ENCODE data around the gene SELPLG. TPM values are rescaled to one million over a fixed set of nuclear protein-coding genes. Genes with fewer than 3 reads are reported as not detected.

The SELPLG gene
- total RNA-seq, 4 donors from 2014 or later = 7.2 to 15.7 (median 10.0) TPM

DNA sequence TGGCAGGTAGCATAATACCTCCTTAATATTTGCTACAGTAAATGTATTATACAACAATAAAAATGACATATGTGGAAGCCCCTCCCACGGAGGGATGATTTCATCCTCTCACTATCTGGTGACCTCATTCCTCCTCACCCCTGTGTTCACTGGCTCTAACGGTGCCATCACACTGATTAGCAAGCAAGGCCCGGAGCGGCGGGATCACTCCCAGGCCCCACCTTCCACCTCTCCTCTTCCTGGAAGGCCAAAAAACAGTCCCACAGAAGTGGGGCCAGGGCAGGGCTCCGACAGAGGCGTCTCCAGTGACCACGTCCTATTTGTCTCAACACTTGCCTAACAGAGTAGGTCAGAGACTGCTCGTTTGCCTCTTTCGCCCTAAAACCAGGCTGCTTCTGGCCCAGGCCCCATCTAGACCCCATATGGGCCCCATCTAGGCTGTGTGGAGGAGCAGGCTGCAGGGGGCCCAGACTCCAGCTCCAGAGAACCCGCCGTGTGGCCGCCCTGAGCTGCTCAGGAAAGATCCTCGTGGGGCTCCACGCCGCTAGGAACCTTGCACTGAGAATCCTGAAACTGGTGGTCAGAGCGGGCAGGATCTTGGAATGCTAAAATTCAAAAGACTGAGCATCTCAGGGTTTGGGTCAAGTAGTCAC is 3.7 kb downstream of the SELPLG start:
- WGBS = 36% methylated on average over 13 of the region's 17 CpGs
- H3K27me3 ChIP-seq = peaks cover 0 to 30% (median 0%) of the 10 kb centered on the region in 4 donors
- intact Hi-C loops (cut with DNase I) = no loop called here
- no peaks in the 10 kb centered on the region for H3K36me3 ChIP-seq
- TF ChIP-seq, protein P1, sequence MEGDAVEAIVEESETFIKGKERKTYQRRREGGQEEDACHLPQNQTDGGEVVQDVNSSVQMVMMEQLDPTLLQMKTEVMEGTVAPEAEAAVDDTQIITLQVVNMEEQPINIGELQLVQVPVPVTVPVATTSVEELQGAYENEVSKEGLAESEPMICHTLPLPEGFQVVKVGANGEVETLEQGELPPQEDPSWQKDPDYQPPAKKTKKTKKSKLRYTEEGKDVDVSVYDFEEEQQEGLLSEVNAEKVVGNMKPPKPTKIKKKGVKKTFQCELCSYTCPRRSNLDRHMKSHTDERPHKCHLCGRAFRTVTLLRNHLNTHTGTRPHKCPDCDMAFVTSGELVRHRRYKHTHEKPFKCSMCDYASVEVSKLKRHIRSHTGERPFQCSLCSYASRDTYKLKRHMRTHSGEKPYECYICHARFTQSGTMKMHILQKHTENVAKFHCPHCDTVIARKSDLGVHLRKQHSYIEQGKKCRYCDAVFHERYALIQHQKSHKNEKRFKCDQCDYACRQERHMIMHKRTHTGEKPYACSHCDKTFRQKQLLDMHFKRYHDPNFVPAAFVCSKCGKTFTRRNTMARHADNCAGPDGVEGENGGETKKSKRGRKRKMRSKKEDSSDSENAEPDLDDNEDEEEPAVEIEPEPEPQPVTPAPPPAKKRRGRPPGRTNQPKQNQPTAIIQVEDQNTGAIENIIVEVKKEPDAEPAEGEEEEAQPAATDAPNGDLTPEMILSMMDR (IDR thresholded peaks at IDR 0.05) = no peak
- TF ChIP-seq POLR2AphosphoS5 (IDR thresholded peaks at IDR 0.05) = peak in 1 of 2 donors; percentile 8
- no peak overlapping the region for H3K4me3 ChIP-seq
- H3K4me1 ChIP-seq = peaks cover 10 to 28% (median 23%) of the 10 kb centered on the region in 4 donors
- peak overlapping the region; percentile 2 to 41 (median 22) for H3K27ac ChIP-seq (replicated peaks in 1 of 4)
- no peak for DNase-seq (ENCODE audit: extremely low spot score)
- H3K9me3 ChIP-seq = no peaks in the 10 kb centered on the region

DNA sequence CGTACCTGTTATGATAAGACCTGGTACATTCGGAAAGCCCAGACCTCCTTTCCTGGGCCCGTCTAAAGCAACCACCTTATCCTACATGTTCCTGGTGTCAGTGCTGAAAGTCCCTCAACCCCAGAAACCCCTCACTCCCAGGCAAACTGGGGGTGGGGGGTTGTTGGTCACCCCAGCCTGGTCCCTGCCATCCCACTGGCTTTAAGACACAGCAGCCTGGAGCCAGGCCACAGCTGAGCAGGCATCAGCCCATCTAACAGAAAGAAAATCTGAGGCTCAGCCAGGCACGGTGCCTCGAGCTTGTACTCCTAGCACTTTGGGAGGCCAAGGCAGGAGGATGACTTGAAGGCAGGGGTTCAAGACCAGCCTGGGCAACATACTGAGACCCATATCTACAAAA is 4.5 kb downstream of the SELPLG start:
- peaks cover 10 to 28% (median 18%) of the 10 kb centered on the region in 4 donors for H3K4me1 ChIP-seq
- intact Hi-C loops (cut with DNase I) = no loop called here
- no peak for DNase-seq (ENCODE audit: extremely low spot score)
- peak overlapping the region; percentile 19 to 32 (median 28) for H3K27ac ChIP-seq (replicated peaks in 1 of 4)
- H3K9me3 ChIP-seq = no peaks in the 10 kb centered on the region
- peak overlapping the region in 1 of 4 donors; percentile 12 for H3K4me3 ChIP-seq
- H3K36me3 ChIP-seq = no peaks in the 10 kb centered on the region
- TF ChIP-seq POLR2AphosphoS5 (IDR thresholded peaks at IDR 0.05) (no peak), POLR2A (IDR thresholded peaks at IDR 0.05; ENCODE audit: low read depth) (no peak), EP300 (IDR thresholded peaks at IDR 0.05) (no peak)
- TF ChIP-seq, protein P1 (IDR thresholded peaks at IDR 0.05) = no peak
- 79% methylated on average over 2 of the region's 5 CpGs for WGBS
- peaks cover 0 to 22% (median 0%) of the 10 kb centered on the region in 4 donors for H3K27me3 ChIP-seq

GRCh38 chr12:108627134-108627920 is 6.4 kb downstream of the SELPLG start:
- H3K27ac ChIP-seq (replicated peaks in 1 of 4) = no peak overlapping the region
- TF ChIP-seq, protein P1 (IDR thresholded peaks at IDR 0.05) = no peak
- TF ChIP-seq POLR2A (IDR thresholded peaks at IDR 0.05; ENCODE audit: low read depth) (no peak), EP300 (IDR thresholded peaks at IDR 0.05) (no peak), POLR2AphosphoS5 (IDR thresholded peaks at IDR 0.05) (no peak)
- H3K4me1 ChIP-seq = peaks cover 14 to 34% (median 18%) of the 10 kb centered on the region in 4 donors
- 94% methylated on average over 8 of the region's 8 CpGs for WGBS
- H3K36me3 ChIP-seq = peaks cover 0 to 5% (median 0%) of the 10 kb centered on the region in 4 donors
- intact Hi-C loops (cut with DNase I) = no loop called here
- H3K4me3 ChIP-seq = no peak overlapping the region
- no peaks in the 10 kb centered on the region for H3K9me3 ChIP-seq
- peaks cover 0 to 8% (median 0%) of the 10 kb centered on the region in 4 donors for H3K27me3 ChIP-seq
- DNase-seq (ENCODE audit: extremely low spot score) = no peak

GRCh38 chr12:108625228-108625627 is 8.5 kb downstream of the SELPLG start:
- no peak overlapping the region for H3K27ac ChIP-seq (replicated peaks in 1 of 4)
- peaks cover 0 to 5% (median 0%) of the 10 kb centered on the region in 4 donors for H3K36me3 ChIP-seq
- no peak overlapping the region for H3K4me3 ChIP-seq
- TF ChIP-seq EP300 (IDR thresholded peaks at IDR 0.05) = no peak
- TF ChIP-seq POLR2AphosphoS5 (IDR thresholded peaks at IDR 0.05) = no peak
- no peak for TF ChIP-seq POLR2A (IDR thresholded peaks at IDR 0.05; ENCODE audit: low read depth)
- TF ChIP-seq, protein P1 (IDR thresholded peaks at IDR 0.05) = no peak
- intact Hi-C loops (cut with DNase I) = no loop called here
- H3K9me3 ChIP-seq = no peaks in the 10 kb centered on the region
- no peaks in the 10 kb centered on the region for H3K27me3 ChIP-seq
- peaks cover 11 to 30% (median 21%) of the 10 kb centered on the region in 4 donors for H3K4me1 ChIP-seq
- DNase-seq (ENCODE audit: extremely low spot score) = no peak
- 76% methylated on average over 3 of the region's 3 CpGs for WGBS
